Hepatic stellate cell (primary cell): ENCODE data around the gene NDUFAF7.
"Not testable (repeated sequence)": the region's sequence is repeated elsewhere in the genome, so short reads cannot be mapped to it uniquely, and the experiment has no call there.

Source experiments
- DNase-seq: peaks from one replicate; pipeline ENCODE4 v3.0.0; 2011; ENCODE audit warnings: low spot score

NDUFAF7 gene

DNA sequence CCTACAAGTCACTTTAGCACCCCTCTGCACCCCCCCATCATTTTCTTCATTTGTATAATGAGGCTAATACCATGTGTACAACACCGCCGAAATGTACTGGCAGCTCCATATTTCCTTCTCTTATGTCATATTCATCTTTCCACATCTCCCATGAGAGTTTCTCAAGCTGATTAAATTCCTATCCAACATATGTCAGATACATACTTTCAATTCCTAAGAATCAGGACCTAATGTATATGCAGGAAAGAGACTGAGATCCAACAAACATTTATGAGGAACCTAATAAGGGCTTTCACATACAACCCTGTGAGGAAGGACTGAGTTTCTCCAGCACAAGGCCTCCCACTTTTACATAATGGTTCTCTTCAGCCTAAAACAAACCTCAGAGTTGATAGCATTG, 51.3 kb downstream of the NDUFAF7 start:
- peak; percentile 10 for DNase-seq

DNA sequence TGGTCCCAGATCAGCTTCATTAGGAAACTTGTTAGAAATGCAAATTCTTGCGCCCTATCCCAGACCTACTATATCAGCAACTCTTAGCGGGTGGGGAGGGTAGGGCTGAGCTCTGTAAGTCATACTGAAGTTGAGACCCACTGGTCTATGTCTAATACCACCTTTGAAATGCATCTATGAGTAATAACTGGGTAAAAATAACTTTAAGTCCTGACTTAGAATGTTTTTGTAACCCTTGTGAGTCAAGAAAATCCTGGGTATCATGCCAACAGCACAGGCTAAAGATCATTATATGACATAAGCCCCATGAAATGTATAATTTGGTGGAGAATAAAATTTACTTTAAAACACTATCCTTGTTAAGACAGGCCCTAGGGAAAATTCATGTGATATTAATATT, 51.7 kb downstream of the NDUFAF7 start:
- DNase-seq = peak; percentile 66

DNA sequence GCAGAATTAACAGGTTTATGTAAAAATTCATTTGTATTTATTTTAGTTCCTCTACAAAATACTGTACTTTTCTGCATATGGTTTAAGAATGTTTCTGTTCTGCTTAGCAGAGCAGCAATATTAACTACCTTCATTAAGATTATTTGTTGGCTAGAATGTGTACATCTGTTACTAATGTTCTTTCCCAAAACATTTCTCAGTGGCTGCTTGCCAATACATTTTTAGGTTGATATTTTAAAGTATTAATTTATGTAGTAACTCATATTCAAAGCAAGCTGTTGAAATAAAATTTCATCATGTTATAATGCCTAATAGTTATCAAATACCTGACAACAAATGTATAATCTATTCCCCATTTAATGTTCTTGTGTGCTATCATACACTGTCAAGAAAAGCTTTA, 52.9 kb downstream of the NDUFAF7 start:
- DNase-seq = no peak

DNA sequence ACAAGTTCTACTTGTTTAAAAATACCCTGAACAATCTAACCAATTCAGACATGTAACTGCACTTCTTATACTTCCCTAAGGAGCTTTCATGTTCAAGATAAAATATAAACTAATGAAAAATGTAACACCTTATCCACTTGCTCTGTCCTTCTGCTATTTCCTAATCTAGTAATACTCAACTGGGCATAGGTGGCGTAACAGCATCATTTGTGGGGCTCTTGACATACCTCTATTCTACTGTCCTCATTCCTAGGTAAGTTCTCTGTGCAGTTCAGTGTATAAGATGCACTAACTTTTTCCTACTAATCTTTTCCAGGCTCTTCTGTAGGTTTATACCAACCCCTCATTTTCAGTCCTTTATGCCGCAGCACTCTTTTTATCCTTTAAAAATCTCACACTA, 56.5 kb downstream of the NDUFAF7 start:
- no peak for DNase-seq

DNA sequence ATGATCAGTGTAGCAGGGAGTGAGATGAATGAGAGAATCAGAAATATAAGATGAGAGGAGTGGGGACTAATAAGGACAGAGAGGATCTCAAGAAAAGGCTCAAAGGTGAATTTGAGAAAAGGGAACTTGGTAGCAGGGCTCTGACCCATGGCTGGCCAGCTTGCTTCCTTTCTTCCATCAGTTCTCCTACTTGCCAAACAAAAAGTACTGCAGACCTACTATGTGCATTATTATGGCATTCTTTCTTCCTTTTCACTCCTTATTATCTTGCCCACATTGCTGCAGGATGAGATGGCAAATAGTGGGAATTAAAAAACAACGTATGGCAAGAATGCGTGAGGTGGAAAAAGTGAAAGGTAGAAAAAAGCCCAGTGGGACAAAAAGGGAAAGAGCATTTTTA, 60.2 kb downstream of the NDUFAF7 start:
- no peak for DNase-seq

DNA sequence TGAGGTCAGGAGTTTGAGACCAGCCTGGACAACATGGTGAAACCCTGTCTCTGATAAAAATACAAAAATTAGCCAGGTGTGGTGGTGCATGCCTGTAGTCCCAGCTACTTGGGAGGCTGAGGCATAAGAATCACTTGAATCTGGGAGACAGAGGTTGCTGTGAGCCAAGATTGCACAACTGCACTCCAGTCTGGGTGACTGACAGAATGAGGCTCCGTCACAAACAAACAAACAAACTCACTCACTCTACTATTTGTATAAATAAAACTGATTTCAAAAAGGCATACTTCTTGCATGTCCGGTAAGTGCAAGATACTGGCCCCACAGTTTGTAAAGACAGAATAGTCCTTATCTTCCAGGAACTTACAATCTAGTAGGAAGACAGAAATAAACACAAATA, 63.4 kb downstream of the NDUFAF7 start:
- DNase-seq = not testable (repeated sequence)

DNA sequence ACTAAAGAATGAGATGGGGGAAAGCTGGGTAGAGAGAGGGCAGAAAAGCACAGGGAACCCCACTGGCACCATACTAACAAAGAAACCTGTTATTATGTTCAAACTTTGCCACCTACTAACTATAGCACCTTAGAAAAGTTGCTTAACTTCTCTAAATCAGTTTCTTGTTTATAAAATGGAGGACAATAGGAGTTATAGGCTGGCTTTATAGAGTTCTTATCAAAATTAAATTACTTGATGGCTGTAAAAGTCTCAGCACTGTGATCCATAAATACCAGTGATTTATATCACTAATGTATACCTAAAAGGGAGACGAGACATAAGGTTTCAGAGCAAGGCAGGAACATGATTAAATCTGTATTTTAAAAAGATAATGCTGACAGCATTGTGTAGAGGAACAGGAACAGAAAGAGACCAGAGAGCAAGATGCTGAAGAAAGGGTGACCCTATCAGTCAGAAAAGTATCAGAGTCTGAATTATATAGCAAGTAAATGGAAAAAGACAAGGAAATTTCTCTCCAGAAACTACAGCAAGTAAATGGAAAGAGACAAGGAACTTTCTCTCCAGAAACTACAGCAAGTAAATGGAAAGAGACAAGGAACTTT, 64.1 kb downstream of the NDUFAF7 start:
- DNase-seq = no peak

DNA sequence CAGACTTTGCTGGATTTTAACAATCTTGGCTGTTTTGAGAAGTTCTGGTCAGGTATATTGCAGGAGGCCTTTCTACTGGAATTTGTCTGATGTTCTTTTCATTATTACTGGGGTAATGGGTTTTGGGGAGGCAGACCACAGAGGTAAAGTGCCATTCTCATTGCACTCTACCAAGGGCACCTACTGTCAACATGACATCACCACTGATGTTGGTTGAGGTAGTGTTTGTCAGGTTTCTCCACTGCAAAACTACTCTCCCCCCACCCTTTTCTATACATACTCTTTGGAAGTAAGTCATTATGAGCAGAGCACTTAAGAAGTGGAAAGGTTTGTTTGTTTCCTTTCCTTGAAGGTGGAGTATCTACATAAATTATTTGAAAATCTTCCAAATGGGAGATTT, 66.2 kb downstream of the NDUFAF7 start:
- DNase-seq = no peak
